GM23248 (cell line): ENCODE data around the gene ZDHHC16. TPM values are rescaled to one million over a fixed set of nuclear protein-coding genes. Genes with fewer than 3 reads are reported as not detected.
"Not testable (repeated sequence)": the region's sequence is repeated elsewhere in the genome, so short reads cannot be mapped to it uniquely, and the experiment has no call there.

Source experiments
- DNase-seq: peaks from one replicate; pipeline ENCODE4 v3.0.0-alpha.2; 2015
- H2AFZ ChIP-seq: fragments of 200-600 bp; sonication (generic); 2 replicates; pipeline ENCODE4 v1.6.1; 2016; ENCODE audit warnings: antibody characterized with exemption
- H3F3A ChIP-seq: fragments of 200-600 bp; sonication (generic); 2 replicates; pipeline ENCODE4 v1.6.1; 2016; ENCODE audit warnings: mild to moderate bottlenecking, antibody characterized with exemption, mixed run types; ENCODE audit not compliant: insufficient read depth
- H3K27ac ChIP-seq: fragments of 200-600 bp; sonication (generic); 2 replicates; pipeline ENCODE4 v1.5.1; 2016; ENCODE audit warnings: mild to moderate bottlenecking
- H3K27me3 ChIP-seq: fragments of 200-600 bp; sonication (generic); replicated peaks from 2 replicates; pipeline ENCODE4 v1.6.1; 2016; ENCODE audit warnings: mild to moderate bottlenecking; ENCODE audit not compliant: insufficient read depth
- H3K36me3 ChIP-seq: fragments of 200-600 bp; sonication (generic); 2 replicates; pipeline ENCODE4 v1.6.1; 2016; ENCODE audit warnings: low read depth, mild to moderate bottlenecking
- H3K4me1 ChIP-seq: fragments of 200-600 bp; sonication (generic); 2 replicates; pipeline ENCODE4 v1.6.1; 2016; ENCODE audit warnings: mild to moderate bottlenecking; ENCODE audit not compliant: insufficient read depth
- H3K4me2 ChIP-seq: fragments of 200-600 bp; sonication (generic); one replicate; pipeline ENCODE4 v1.6.1; 2016; ENCODE audit warnings: mild to moderate bottlenecking; ENCODE audit not compliant: unreplicated experiment
- H3K4me3 ChIP-seq: fragments of 200-600 bp; sonication (generic); 2 replicates; pipeline ENCODE4 v1.5.1; 2016; ENCODE audit warnings: mild to moderate bottlenecking
- H3K79me2 ChIP-seq: fragments of 200-600 bp; sonication (generic); 2 replicates; pipeline ENCODE4 v1.6.1; 2016; ENCODE audit warnings: mild to moderate bottlenecking; ENCODE audit not compliant: insufficient read depth
- H3K9ac ChIP-seq: fragments of 200-600 bp; sonication (generic); 2 replicates; pipeline ENCODE4 v1.6.1; 2016; ENCODE audit warnings: mild to moderate bottlenecking
- H3K9me2 ChIP-seq: fragments of 200-600 bp; sonication (generic); 2 replicates; pipeline ENCODE4 v1.6.1; 2016; ENCODE audit warnings: mixed run types, mild to moderate bottlenecking, moderate library complexity; ENCODE audit not compliant: insufficient read depth
- H3K9me3 ChIP-seq: fragments of 200-600 bp; sonication (generic); one replicate; pipeline ENCODE4 v1.6.1; 2017; ENCODE audit warnings: low read depth
- H4K20me1 ChIP-seq: fragments of 200-600 bp; sonication (generic); 2 replicates; pipeline ENCODE4 v1.6.0; 2016; ENCODE audit not compliant: insufficient read depth
- EZH2 ChIP-seq: fragments of 200-600 bp; sonication (generic); IDR thresholded peaks from 2 replicates; pipeline ENCODE4 v1.6.1; 2018; ENCODE audit warnings: antibody characterized with exemption, mild to moderate bottlenecking; ENCODE audit not compliant: insufficient read depth, poor library complexity, severe bottlenecking
- EZH2phosphoT487 ChIP-seq: fragments of 200-600 bp; sonication (generic); IDR thresholded peaks from 2 replicates; pipeline ENCODE4 v1.6.1; 2018; ENCODE audit warnings: antibody characterized with exemption, moderate library complexity, mild to moderate bottlenecking, low read depth; ENCODE audit not compliant: insufficient read depth
- WGBS, 2 experiments: methylation state at CpG; one replicate each; pipeline ENCODE4 v1.1.6; 2015 to 2017; ENCODE audit warnings: low lambda C conversion rate in 2 of 2, low coverage in 1 of 2; ENCODE audit errors: missing lambda C conversion rate in 2 of 2; 5-methylcytosine and 5-hydroxymethylcytosine counted together
- in situ Hi-C: fragments of 300-500 bp; cut with MboI; formaldehyde crosslinking; loops from 2 replicates; pipeline ENCODE4 v1.15.0; 2020
- polyA plus RNA-seq: library from polyadenylated mRNA; unstranded; fragments of >200 nt; fragmentation: Nextera tagmentation; extraction: Ambion mirVana; gene quantifications from 2 replicates; pipeline ENCODE4 v1.2.1, GENCODE V29; 2016
- total RNA-seq: library from RNA; depleted of rRNA; stranded (reverse); fragments of >200 nt; shearing (Covaris generic); gene quantifications from 2 replicates; pipeline ENCODE4 v1.2.3, GENCODE V29; 2014

Gene ZDHHC16
- total and polyA plus RNA-seq, 2 experiments from 2014 or later: 68.2 to 69.1 TPM

- Histone ChIP-seq H2AFZ (no peak overlapping the region), H3K9ac (no peak overlapping the region), H3K9me3 (no peaks in the 10 kb centered on the region), H3F3A (peaks cover 66% of the 10 kb centered on the region), H3K4me2 (no peak overlapping the region), H3K4me1 (peaks cover 8% of the 10 kb centered on the region; the same call in 1 of the 2 replicates), H3K36me3 (peaks cover 65% of the 10 kb centered on the region), H3K79me2 (peaks cover 8% of the 10 kb centered on the region), H3K27me3 (no peaks in the 10 kb centered on the region), H4K20me1 (0 out of 2 replicates have a peak, but pooled peaks cover 4% of the 10 kb centered on the region), H3K27ac (no peak overlapping the region; the same call in 1 of the 2 replicates), H3K4me3 (no peak overlapping the region), H3K9me2 (no peaks in the 10 kb centered on the region)
- 63 to 70% methylated on average over 4 of the region's 4 CpGs for WGBS, 2 experiments
- no peak for TF ChIP-seq EZH2
- TF ChIP-seq EZH2phosphoT487: no peak
- no peak for DNase-seq
- in situ Hi-C loops: no loop called here
Measured at GRCh38 chr10:97466755-97467154, 20.8 kb downstream of the ZDHHC16 start.

- H3F3A ChIP-seq: peaks cover 57% of the 10 kb centered on the region
- no peak for DNase-seq
- 64 to 77% methylated on average over 3 of the region's 3 CpGs for WGBS, 2 experiments
- peaks cover 8% of the 10 kb centered on the region; the same call in 1 of the 2 replicates for H3K4me1 ChIP-seq
- H3K27me3 ChIP-seq: no peaks in the 10 kb centered on the region
- in situ Hi-C loops: no loop called here
- H4K20me1 ChIP-seq: 0 out of 2 replicates have a peak, but pooled peaks cover 4% of the 10 kb centered on the region
- no peaks in the 10 kb centered on the region for H3K9me2 ChIP-seq
- H3K9ac ChIP-seq: no peak overlapping the region
- no peaks in the 10 kb centered on the region for H3K9me3 ChIP-seq
- H3K79me2 ChIP-seq: peaks cover 18% of the 10 kb centered on the region; the same call in 1 of the 2 replicates
- H3K36me3 ChIP-seq: peaks cover 74% of the 10 kb centered on the region
- H3K4me3 ChIP-seq: no peak overlapping the region
- H3K4me2 ChIP-seq: no peak overlapping the region
- TF ChIP-seq EZH2phosphoT487: no peak
- TF ChIP-seq EZH2: no peak
- H3K27ac ChIP-seq: no peak overlapping the region
- H2AFZ ChIP-seq: no peak overlapping the region
Measured at GRCh38 chr10:97468162-97468561, 22.2 kb downstream of the ZDHHC16 start.

- 92 to 95% methylated on average over 12 of the region's 12 CpGs for WGBS, 2 experiments
- H3K9ac ChIP-seq, DNase-seq, H3K4me2 ChIP-seq, H3K4me3 ChIP-seq, H3K27me3 ChIP-seq, in situ Hi-C loops, H2AFZ ChIP-seq, H3K9me3 ChIP-seq, H3K4me1 ChIP-seq, H3K27ac ChIP-seq, H4K20me1 ChIP-seq, H3K9me2 ChIP-seq: not testable (repeated sequence)
- Histone ChIP-seq H3F3A (peaks cover 51% of the 10 kb centered on the region), H3K36me3 (peaks cover 80% of the 10 kb centered on the region), H3K79me2 (peaks cover 21% of the 10 kb centered on the region; the same call in 1 of the 2 replicates)
Measured at GRCh38 chr10:97468781-97469180, 22.8 kb downstream of the ZDHHC16 start.

GRCh38 chr10:97474918-97475317 is 28.9 kb downstream of the ZDHHC16 start:
- Histone ChIP-seq H3K4me2 (no peak overlapping the region), H2AFZ (no peak overlapping the region), H3K9me2 (no peaks in the 10 kb centered on the region), H3F3A (peaks cover 50% of the 10 kb centered on the region), H3K36me3 (peaks cover 79% of the 10 kb centered on the region), H4K20me1 (no peaks in the 10 kb centered on the region), H3K79me2 (peaks cover 38% of the 10 kb centered on the region), H3K9ac (no peak overlapping the region), H3K27ac (peak overlapping the region; percentile 74), H3K4me1 (peaks cover 22% of the 10 kb centered on the region), H3K27me3 (no peaks in the 10 kb centered on the region), H3K9me3 (no peaks in the 10 kb centered on the region), H3K4me3 (no peak overlapping the region)
- in situ Hi-C loops: no loop called here
- no peak for DNase-seq
- WGBS, 2 experiments: 86 to 87% methylated on average over 4 of the region's 4 CpGs
- TF ChIP-seq EZH2: no peak
- no peak for TF ChIP-seq EZH2phosphoT487
